Stomach (tissue), 4 donors: Measurements from ENCODE around the gene SBF2.

Experiments
- CTCF ChIP-seq, 7 experiments: fragments of 450-650 bp in 4 of 7; fragments of 200-600 bp in 3 of 7; sonication (generic) in 3 of 7; IDR thresholded peaks; one replicate each; pipeline ENCODE4 v1.5.1; 2016 to 2019; ENCODE audit warnings: antibody characterized with exemption in 7 of 7, control low read depth in 2 of 7, mild to moderate bottlenecking in 1 of 7
- EP300 ChIP-seq: sonication (generic); formaldehyde crosslinking; IDR thresholded peaks from one replicate; pipeline ENCODE4 v1.6.1; 2017; ENCODE audit warnings: antibody characterized with exemption
- POLR2A ChIP-seq, 4 donors: fragments of 450-650 bp; IDR thresholded peaks; one replicate each; pipeline ENCODE4 v1.6.1; 2016; ENCODE audit warnings: antibody characterized with exemption in 4 of 4, control low read depth in 2 of 4, mild to moderate bottlenecking in 1 of 4, moderate library complexity in 1 of 4
- POLR2AphosphoS5 ChIP-seq, 3 donors: sonication (generic); formaldehyde crosslinking; IDR thresholded peaks; one replicate each; pipeline ENCODE4 v1.6.1; 2016; ENCODE audit warnings: antibody characterized with exemption in 3 of 3

DNA sequence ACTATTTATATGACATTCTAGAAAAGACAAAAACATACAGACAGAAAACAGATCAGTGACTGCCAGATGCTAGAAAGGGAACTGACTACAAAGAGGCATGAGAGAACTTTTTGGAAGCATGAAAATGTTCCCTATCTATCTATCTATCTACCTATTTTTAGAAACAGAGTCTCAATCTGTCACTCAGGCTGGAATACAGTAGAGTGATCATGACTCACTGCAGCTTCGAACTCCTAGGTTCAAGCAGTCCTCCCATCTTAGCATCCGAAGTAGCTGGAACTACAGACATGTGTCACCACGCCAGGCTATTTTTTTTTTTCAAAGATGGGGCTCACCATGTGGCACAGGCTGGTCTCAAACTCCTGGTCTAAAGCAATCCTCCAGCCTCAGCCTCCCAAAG, 6.9 kb downstream of the SBF2 start:
- TF ChIP-seq CTCF (IDR thresholded peaks at IDR 0.05) (no peak), POLR2A (IDR thresholded peaks at IDR 0.05) (no peak), POLR2AphosphoS5 (IDR thresholded peaks at IDR 0.05) (no peak), EP300 (no peak)
